ENCODE measurements around the gene CTRL.

- TF ChIP-seq CTCF (IDR thresholded peaks at IDR 0.05) (no peak), POLR2A (IDR thresholded peaks at IDR 0.05) (no peak)
Measured at GRCh38 chr16:67949645-67950044, 18.0 kb upstream of the CTRL start.
